Activated naive CD4-positive, alpha-beta T cell (primary cell): ENCODE measurements around the gene HMCN2.

ENCODE experiments used
- DNase-seq, 4 experiments: peaks; one replicate each; lab custom pipeline; 2025; lab: John Stamatoyannopoulos, UW

The HMCN2 gene

DNA sequence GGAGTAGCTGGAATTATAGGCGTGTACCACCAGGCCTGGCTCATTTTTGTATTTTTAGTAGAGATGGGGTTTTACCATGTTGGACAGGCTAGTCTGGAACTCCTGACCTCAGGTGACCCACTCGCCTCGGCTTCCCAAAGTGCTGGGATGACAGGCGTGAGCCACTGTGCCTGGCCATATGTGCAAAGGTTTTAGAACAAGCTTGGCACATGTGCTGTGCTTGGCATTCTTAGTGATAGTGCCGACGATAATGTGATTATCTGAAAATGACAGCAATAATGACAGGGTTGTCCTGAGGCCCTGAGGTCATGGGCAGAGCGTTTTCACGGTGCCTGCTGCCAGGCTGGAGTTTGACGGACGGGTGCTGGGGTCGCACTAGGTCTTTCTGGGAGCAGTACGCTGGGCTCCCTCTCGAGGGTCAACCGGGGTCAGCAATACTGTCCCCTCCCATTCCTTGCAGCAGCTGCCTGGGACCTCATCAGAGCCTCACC lies 42.6 kb downstream of the HMCN2 start:
- no peak for DNase-seq

- no peak for DNase-seq
Measured at GRCh38 chr9:130309689-130310455, 44.3 kb downstream of the HMCN2 start.

DNA sequence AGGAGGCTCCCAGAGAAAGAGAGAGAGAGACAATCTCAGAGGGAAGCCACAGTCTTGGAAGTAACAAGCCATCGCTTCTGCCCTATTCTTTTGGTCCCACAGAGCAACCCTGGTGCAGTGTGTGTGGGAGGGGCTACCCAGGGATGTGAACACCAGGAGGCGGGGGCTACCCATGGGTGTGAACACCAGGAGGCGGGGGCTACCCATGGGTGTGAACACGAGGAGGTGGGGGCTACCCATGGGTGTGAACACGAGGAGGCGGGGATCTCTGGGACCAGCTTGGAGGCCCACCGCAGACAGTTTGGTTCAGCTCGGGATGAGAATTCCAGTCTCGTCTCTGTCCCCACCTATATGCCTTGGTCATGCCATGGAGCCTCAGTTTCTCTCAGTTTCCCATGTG lies 44.9 kb downstream of the HMCN2 start:
- DNase-seq = no peak

DNA sequence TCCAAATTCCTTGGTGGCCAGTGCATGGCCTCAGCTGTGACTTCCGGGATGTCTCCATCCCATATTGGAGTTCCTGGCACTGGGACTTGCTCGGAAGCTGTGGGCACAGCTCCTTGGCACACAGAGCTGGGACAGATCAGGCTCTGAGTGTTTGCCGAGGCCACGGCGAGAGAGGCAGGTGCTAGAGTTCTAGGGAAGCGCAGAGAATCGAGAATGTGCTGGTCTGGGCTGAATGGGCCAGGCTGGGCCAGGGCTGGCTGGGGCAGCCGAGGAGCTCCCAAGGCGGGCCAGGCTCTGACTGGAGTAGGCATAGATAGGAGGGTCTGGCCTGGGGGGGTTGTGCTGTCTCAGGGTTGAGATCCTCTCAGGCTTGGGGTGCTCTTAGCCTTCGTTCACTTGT lies 45.4 kb downstream of the HMCN2 start:
- no peak for DNase-seq

DNA sequence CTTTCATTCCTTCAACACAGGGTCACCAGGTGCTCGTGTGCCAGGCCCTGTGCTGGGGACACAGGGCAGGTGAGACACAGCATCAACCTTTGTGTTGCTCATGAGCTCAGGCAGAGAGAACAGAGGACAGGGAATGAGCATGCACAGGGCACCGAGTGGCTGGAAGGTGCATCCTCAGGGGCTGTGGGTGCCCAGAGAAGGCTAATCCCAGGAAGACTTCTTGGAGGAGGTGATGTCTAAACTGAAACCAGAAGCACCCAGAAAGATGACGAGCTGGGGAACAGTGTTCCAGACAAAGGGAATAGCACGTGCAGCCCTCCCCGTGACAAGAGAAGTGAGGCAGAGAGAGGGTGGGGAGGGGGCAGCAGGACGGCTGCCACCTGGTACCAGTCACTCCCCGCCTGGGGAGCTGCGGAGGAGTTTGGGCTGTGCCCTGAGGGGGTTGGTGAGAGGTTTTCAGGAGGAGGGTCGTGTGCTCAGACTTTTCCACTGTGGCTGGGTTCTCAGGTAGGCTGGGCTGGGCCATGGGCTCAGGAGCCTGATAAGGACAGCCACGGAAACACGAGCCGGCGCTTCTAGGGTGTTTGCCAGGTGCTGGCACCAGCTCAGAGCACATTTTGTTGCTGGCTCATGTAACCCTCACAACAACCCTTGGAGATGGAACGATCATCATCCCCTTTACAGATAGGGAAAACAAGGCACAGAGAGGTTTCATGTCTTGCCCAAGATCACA lies 46.0 kb downstream of the HMCN2 start:
- DNase-seq = no peak

DNA sequence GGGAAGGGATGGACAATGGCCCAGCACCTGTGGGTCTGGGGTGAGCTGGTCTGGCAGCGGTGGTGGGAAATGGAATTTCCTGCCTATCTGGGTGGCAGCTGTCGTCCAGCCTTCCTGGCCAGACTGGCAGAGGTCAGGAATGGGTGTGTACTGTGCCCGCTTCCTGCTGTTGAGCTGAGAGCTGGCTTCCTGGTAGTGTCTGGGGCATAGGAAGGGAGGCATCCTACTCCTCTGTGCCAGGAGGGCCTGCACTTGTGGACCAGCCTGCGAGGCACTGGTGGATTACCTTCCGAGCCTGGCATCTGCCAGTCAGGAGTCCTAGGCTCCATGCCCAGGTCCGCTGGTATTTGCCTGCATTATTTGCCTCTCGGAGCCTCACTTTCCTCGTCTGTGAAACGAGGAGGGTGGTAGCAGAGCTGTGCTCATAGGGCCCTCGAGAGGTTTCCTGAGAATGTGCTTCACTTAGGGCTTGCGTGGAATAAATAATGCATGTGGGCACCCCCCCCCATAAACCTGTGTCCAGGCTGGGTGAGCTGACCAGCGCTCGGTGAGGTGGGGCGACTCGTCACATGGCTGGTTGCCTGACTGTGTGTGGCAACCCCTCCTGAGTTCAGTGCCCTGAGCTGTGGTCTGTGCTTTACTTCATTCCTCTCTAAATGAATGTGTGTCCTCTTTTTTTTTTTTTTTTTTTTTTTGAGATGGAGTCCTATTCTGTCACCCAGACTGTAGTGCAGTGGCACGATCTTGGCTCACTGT lies 47.7 kb downstream of the HMCN2 start:
- DNase-seq = no peak

GRCh38 chr9:130315446-130316226 lies 50.1 kb downstream of the HMCN2 start:
- no peak for DNase-seq

DNA sequence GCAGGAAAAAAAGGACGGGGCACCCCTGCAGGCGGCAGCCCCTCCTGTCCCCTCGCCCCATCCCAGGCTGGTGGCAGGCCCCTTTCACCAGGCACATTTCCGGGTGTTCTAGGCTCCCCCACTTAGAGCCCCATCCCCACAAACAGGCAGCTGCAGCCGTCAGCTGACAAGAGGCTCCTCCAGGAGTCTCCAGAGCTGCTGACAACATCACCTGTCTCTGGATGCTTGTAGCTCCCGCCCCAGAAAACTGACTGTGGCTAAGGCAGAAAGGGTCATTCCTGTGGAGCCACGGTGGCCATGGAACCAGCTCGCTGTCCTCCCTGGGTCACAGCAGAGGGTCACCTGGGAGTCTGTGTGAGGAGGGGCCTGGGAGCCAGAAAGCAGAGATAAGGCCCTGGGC lies 50.9 kb downstream of the HMCN2 start:
- DNase-seq = no peak

- DNase-seq = no peak
Measured at GRCh38 chr9:130319300-130319699, 53.7 kb downstream of the HMCN2 start.

DNA sequence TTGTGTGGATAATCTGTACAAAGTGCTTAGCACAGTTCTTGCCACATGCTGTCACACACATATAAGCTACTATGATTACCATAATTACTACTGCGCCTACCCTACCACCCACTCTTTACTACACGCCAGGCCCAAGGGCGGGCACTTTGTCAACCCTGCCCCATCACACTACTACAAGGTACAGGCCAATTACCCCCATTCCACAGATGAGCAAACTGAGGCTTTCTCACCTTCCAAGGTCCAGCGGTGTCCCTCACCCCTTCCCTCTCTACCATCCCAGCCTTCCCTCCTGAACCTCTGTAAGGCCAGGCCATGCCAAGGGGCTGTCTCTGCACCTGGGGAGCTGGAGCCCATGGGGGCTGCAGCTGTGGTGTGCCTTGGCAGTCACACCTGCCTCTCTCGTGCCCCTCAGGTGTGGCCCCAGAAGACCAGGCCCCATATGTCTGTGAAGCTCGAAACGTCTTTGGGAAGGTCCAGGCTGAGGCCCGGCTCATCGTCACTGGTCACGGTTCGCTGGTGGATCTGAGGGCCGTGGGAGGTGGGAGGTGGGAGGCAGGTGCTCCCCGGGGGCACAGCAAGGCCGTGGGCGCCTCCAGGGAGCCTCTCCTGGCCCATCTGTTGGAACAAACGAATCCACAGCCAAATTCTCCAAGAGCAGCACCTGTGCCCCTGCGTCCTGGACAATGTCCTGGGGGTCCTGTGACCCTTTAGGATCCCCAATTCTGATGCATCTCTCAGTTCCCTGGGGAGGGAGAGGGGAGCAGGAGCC lies 54.6 kb downstream of the HMCN2 start:
- DNase-seq = no peak

GRCh38 chr9:130320723-130321481 lies 55.3 kb downstream of the HMCN2 start:
- no peak for DNase-seq

DNA sequence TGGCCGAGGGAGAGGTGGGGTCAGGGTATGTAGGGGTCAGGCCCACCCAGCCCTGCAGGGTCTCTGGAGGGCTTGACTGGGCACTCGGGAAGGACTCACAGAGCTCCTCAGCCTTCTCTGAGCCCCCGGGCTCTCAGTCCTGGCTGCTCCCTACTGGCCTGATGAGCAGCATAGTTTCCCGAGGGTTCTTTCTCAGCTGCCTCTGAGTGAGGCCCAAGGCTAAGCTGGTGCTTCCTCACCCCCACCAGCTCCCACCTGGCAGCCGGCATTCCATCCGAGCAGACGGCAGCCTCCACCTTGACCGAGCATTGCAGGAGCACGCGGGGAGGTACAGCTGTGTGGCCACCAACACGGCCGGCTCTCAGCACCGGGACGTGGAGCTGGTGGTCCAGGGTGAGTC lies 56.0 kb downstream of the HMCN2 start:
- DNase-seq = no peak

DNA sequence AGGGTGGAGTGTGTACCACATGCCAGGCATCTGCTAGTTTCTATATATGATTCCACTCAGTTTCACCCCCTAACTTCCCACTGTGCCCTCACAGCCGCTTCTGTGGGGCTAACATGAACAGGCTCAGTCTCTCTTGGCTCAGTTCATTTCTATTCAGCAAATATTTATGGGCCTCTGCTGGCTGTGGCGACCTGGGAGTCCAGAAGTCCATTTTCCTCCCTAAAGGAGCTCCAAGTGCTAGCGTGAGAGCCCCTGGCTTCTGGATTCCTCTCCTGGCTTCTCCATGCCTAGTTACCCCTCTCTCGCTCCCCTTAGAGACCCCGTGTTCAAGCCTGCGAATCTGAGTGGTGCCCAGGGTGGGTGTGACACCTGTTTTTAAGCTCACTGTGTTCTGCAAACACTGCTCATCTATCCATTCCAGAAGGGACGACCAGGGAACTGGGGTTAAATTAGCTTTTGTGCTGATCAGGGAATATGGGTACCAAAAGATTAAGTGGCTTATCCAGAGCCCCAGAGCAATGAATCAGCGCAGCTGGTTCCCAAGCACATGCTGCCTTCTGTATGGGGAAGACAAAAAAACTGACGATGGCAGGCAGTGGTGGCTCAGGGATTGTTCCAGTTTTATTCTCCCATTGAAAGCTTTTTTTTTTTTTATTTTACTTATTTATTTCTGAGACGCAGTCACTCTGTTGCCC lies 57.6 kb downstream of the HMCN2 start:
- no peak for DNase-seq

DNA sequence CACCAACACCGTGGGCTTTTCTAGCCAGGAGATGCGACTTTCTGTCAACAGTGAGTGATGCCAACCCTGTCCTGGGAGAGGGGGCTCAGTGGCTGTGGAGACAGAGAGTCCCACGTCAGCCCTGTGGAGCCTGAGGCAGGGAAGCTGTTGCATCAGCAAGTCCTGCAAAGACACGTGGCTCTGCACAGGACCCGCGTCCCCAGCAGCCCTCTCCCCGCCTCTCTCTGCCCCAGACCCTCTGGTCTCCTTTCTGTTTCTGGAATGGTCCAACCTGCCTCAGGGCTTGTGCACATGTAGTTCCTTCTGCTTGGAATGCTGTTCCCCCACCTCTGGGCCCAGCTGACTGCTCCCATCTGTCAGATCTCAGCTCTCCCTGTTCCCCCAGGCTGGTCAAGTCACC lies 60.4 kb downstream of the HMCN2 start:
- no peak for DNase-seq

- no peak for DNase-seq
Measured at GRCh38 chr9:130327070-130327780, 61.7 kb downstream of the HMCN2 start.

DNA sequence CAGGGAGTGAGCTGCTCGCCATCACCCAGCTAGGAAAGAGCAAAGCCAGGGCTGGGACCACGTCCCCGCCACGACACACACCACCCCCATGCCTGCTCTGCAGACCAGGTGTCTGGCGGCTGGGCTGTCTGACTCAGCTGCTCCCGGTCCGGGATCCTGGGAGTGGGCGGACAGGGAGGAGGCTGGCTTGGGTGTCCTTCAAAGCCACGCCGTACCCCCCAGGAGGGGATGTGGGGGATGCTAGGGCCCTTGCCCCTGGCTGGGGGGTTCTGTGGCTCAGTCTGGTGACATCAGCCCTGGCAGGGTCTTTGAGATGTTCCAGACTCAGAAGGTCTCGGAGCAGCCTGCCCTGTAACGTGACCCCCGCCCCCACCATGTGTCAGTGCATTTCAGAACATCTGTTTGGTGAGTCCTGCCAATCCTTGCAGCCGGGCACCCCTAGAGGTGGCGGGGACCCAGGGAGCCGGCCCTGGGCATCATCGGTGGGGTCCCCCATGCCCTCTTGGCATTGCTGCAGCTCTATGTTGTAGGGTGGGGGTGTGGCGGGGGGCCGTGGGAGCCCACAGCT lies 62.3 kb downstream of the HMCN2 start:
- no peak for DNase-seq

DNA sequence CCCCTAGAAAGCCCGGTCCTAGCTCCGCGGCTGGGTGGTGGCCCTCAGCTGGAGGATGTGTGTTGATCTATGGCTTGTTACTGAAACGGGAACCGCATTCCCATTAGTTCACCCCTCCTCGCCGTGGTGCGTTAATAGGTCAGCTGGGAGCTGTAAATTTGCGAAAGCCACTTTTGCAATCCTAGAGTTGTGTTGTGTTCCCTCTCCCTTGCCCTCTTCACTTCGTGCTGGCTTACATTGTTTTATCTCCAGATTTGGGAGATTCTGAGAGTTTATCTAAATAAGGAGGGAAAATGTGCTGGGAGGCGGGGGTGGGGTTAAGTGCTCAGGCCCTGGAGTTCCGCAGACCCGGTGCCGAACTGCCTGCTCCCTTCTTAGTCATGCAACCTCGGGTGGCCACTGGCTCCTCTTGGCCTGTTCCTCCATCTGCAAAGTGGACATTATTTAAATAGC lies 62.8 kb downstream of the HMCN2 start:
- DNase-seq = no peak

- no peak for DNase-seq
Measured at GRCh38 chr9:130329061-130329460, 63.5 kb downstream of the HMCN2 start.
